ENCODE results near the gene EFHC1. TPM values are rescaled to one million over a fixed set of nuclear protein-coding genes. Genes with fewer than 3 reads are reported as not detected.

The EFHC1 gene
- total and polyA plus RNA-seq, 8 donors: 14.6 to 73.0 (median 53.1) TPM

- ATAC-seq: no peak
- no peaks in the 10 kb centered on the region for H3K9me3 ChIP-seq
- TF ChIP-seq, protein P1, sequence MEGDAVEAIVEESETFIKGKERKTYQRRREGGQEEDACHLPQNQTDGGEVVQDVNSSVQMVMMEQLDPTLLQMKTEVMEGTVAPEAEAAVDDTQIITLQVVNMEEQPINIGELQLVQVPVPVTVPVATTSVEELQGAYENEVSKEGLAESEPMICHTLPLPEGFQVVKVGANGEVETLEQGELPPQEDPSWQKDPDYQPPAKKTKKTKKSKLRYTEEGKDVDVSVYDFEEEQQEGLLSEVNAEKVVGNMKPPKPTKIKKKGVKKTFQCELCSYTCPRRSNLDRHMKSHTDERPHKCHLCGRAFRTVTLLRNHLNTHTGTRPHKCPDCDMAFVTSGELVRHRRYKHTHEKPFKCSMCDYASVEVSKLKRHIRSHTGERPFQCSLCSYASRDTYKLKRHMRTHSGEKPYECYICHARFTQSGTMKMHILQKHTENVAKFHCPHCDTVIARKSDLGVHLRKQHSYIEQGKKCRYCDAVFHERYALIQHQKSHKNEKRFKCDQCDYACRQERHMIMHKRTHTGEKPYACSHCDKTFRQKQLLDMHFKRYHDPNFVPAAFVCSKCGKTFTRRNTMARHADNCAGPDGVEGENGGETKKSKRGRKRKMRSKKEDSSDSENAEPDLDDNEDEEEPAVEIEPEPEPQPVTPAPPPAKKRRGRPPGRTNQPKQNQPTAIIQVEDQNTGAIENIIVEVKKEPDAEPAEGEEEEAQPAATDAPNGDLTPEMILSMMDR (IDR thresholded peaks at IDR 0.05): no peak
These were observed 113.3 kb downstream of the EFHC1 start for GRCh38 chr6:52533491-52533890.

GRCh38 chr6:52534363-52534762 is 114.2 kb downstream of the EFHC1 start:
- Histone ChIP-seq H3K9me3 (no peaks in the 10 kb centered on the region), H3K36me3 (peaks cover 0 to 15% of the 10 kb centered on the region in 2 donors), H3K4me1 (peaks cover 14% of the 10 kb centered on the region in 2 donors), H3K27me3 (no peaks in the 10 kb centered on the region), H3K27ac (no peak overlapping the region), H3K4me3 (no peak overlapping the region)
- intact Hi-C loops (cut with DNase I): no loop called here
- DNase-seq (no peak), ATAC-seq (no peak)
- TF ChIP-seq, protein P1 (IDR thresholded peaks at IDR 0.05): no peak

More at GRCh38 chr6:52533491-52533890, 113.3 kb downstream of the EFHC1 start:
- intact Hi-C loops (cut with DNase I): no loop called here
- peaks cover 0 to 15% of the 10 kb centered on the region in 2 donors for H3K36me3 ChIP-seq
- no peak for DNase-seq
- H3K27me3 ChIP-seq: no peaks in the 10 kb centered on the region
- H3K4me3 ChIP-seq: no peak overlapping the region
- H3K27ac ChIP-seq: no peak overlapping the region
- H3K4me1 ChIP-seq: peaks cover 6 to 14% of the 10 kb centered on the region in 2 donors

- ATAC-seq: no peak
- Histone ChIP-seq H3K4me3 (no peak overlapping the region), H3K27me3 (no peaks in the 10 kb centered on the region), H3K4me1 (peaks cover 14% of the 10 kb centered on the region in 2 donors), H3K36me3 (peaks cover 0 to 15% of the 10 kb centered on the region in 2 donors), H3K27ac (no peak overlapping the region), H3K9me3 (no peaks in the 10 kb centered on the region)
- no peak for DNase-seq
- intact Hi-C loops (cut with DNase I): no loop called here
- TF ChIP-seq, protein P1 (IDR thresholded peaks at IDR 0.05): no peak
These were observed 114.8 kb downstream of the EFHC1 start for GRCh38 chr6:52534966-52535390.

DNA sequence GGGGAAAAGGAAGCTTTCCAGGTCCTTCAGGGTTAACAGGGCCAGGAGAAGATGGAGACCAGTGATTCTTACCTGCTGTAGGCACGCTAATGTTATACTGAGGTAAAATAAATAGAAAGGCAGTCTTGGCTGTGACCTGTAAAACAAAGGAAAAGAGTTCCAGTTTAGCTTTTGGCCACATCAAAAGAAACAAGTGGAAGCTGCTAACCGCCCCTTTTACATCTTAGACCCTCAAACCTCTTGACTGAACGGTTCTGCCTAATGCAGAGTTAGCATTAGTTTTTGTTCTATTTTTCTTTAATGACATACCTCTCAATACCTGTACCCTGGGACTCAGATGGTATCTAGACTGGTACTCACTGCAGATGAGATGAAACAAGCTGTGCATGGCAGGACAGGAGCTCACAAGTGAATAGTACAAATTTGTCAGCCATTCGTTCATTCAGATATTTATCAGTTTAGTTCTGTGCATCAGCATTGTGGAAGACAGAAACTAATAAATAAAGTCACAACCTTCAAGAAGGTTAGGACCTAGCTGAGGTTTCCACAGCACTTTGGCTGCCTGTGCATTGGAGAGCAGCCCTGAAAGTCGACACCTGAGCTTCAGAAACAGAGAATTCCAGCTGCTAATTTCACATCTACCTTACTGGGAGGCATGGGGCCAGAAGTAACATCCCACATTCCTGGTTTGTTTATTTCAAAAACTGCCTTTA is 115.7 kb downstream of the EFHC1 start:
- H3K4me3 ChIP-seq: no peak overlapping the region
- DNase-seq: no peak
- no peaks in the 10 kb centered on the region for H3K27me3 ChIP-seq
- H3K27ac ChIP-seq: no peak overlapping the region
- H3K4me1 ChIP-seq: peaks cover 14% of the 10 kb centered on the region in 2 donors
- ATAC-seq: no peak
- intact Hi-C loops (cut with DNase I): no loop called here
- no peaks in the 10 kb centered on the region for H3K9me3 ChIP-seq
- TF ChIP-seq, protein P1 (IDR thresholded peaks at IDR 0.05): no peak
- H3K36me3 ChIP-seq: peaks cover 0 to 15% of the 10 kb centered on the region in 2 donors

GRCh38 chr6:52536424-52536916 is 116.3 kb downstream of the EFHC1 start:
- intact Hi-C loops (cut with DNase I): no loop called here
- Histone ChIP-seq H3K9me3 (no peaks in the 10 kb centered on the region), H3K27me3 (no peaks in the 10 kb centered on the region), H3K36me3 (peaks cover 0 to 15% of the 10 kb centered on the region in 2 donors), H3K4me1 (peaks cover 14% of the 10 kb centered on the region in 2 donors), H3K27ac (no peak overlapping the region), H3K4me3 (no peak overlapping the region)
- no peak for DNase-seq
- TF ChIP-seq, protein P1 (IDR thresholded peaks at IDR 0.05): no peak
- ATAC-seq: no peak
